OCI-LY3 (cell line): ENCODE results near the gene SNORC.

Source experiments
- H2AFZ ChIP-seq: fragments of 200-600, 300-600 bp; shearing (Covaris generic); 2 replicates; pipeline ENCODE4 v1.6.0; 2014; ENCODE audit warnings: antibody characterized with exemption, low read depth, low read length
- H3K27ac ChIP-seq: fragments of 200-600, 300-600 bp; sonication (generic); 2 replicates; pipeline ENCODE4 v1.5.1; 2014; ENCODE audit warnings: mild to moderate bottlenecking, low read length, moderate library complexity, mixed read lengths
- H3K27me3 ChIP-seq: fragments of 200-600, 300-600 bp; sonication (generic); 2 replicates; pipeline ENCODE4 v1.6.1; 2014; ENCODE audit warnings: low read depth, low read length, mixed read lengths
- H3K36me3 ChIP-seq: fragments of 200-600, 300-600 bp; sonication (generic); replicated peaks from 2 replicates; pipeline ENCODE3; 2014; ENCODE audit warnings: low read depth, low read length, mixed read lengths
- H3K4me1 ChIP-seq: fragments of 300-600, 200-600 bp; sonication (generic); 2 replicates; pipeline ENCODE4 v1.6.1; 2014; ENCODE audit warnings: low read length, mixed read lengths
- H3K4me2 ChIP-seq: fragments of 200-600, 300-600 bp; sonication (generic); 2 replicates; pipeline ENCODE4 v1.6.1; 2014; ENCODE audit warnings: low read length, mixed read lengths
- H3K4me3 ChIP-seq: fragments of 300-600, 200-600 bp; sonication (generic); 2 replicates; pipeline ENCODE4 v1.5.1; 2014; ENCODE audit warnings: antibody characterized with exemption, mild to moderate bottlenecking, low read length, moderate library complexity
- H3K79me2 ChIP-seq: fragments of 300-600, 200-600 bp; shearing (Covaris generic); 2 replicates; pipeline ENCODE4 v1.6.1; 2014; ENCODE audit warnings: mild to moderate bottlenecking, low read length, mixed read lengths
- H3K9ac ChIP-seq: fragments of 300-600, 200-600 bp; shearing (Covaris generic); 2 replicates; pipeline ENCODE4 v1.6.0; 2014; ENCODE audit warnings: mild to moderate bottlenecking, low read length, moderate library complexity
- H3K9me3 ChIP-seq: fragments of 200-600, 300-600 bp; shearing (Covaris generic); 2 replicates; pipeline ENCODE4 v1.6.1; 2014; ENCODE audit warnings: low read length, mixed read lengths; ENCODE audit not compliant: insufficient read depth
- H4K20me1 ChIP-seq: fragments of 200-600, 300-600 bp; sonication (generic); 2 replicates; pipeline ENCODE4 v1.6.1; 2016; ENCODE audit warnings: low read length, mixed read lengths; ENCODE audit not compliant: insufficient read depth
- CTCF ChIP-seq: fragments of 200-600, 300-600 bp; sonication (generic); IDR thresholded peaks from 2 replicates; pipeline ENCODE4 v1.5.1; 2014; ENCODE audit warnings: antibody characterized with exemption, low read length, low read depth
- EZH2phosphoT487 ChIP-seq: fragments of 200-600 bp; shearing (Covaris generic); IDR thresholded peaks from 2 replicates; pipeline ENCODE4 v1.6.1; 2018; ENCODE audit warnings: antibody characterized with exemption, mixed run types, low read depth

The SNORC gene

GRCh38 chr2:232835687-232836208 is 34.3 kb upstream of the SNORC start:
- H3K79me2 ChIP-seq: no peaks in the 10 kb centered on the region
- no peaks in the 10 kb centered on the region for H3K9me3 ChIP-seq
- H3K4me1 ChIP-seq: peaks cover 17% of the 10 kb centered on the region
- no peak overlapping the region for H3K27ac ChIP-seq
- no peak overlapping the region for H3K4me3 ChIP-seq
- H4K20me1 ChIP-seq: no peaks in the 10 kb centered on the region
- H3K27me3 ChIP-seq: no peaks in the 10 kb centered on the region
- H3K9ac ChIP-seq: no peak overlapping the region
- peaks cover 27% of the 10 kb centered on the region for H3K36me3 ChIP-seq
- no peak for TF ChIP-seq EZH2phosphoT487
- TF ChIP-seq CTCF: no peak
- no peak overlapping the region for H3K4me2 ChIP-seq
- no peak overlapping the region for H2AFZ ChIP-seq

GRCh38 chr2:232836934-232837333 is 33.1 kb upstream of the SNORC start:
- H4K20me1 ChIP-seq: no peaks in the 10 kb centered on the region
- H3K27ac ChIP-seq: no peak overlapping the region
- no peaks in the 10 kb centered on the region for H3K79me2 ChIP-seq
- no peak overlapping the region for H3K9ac ChIP-seq
- TF ChIP-seq CTCF: no peak
- no peak for TF ChIP-seq EZH2phosphoT487
- no peaks in the 10 kb centered on the region for H3K27me3 ChIP-seq
- H3K9me3 ChIP-seq: no peaks in the 10 kb centered on the region
- no peak overlapping the region for H3K4me2 ChIP-seq
- no peak overlapping the region for H3K4me3 ChIP-seq
- no peak overlapping the region for H2AFZ ChIP-seq
- H3K4me1 ChIP-seq: peaks cover 17% of the 10 kb centered on the region
- peaks cover 20% of the 10 kb centered on the region for H3K36me3 ChIP-seq

GRCh38 chr2:232838406-232838874 is 31.6 kb upstream of the SNORC start:
- Histone ChIP-seq H3K9ac (peak overlapping the region; percentile 37), H2AFZ (no peak overlapping the region; the same call in 1 of the 2 replicates), H3K4me1 (peaks cover 17% of the 10 kb centered on the region), H3K4me3 (peak overlapping the region; percentile 50), H3K4me2 (peak overlapping the region; percentile 72), H4K20me1 (no peaks in the 10 kb centered on the region), H3K27ac (peak overlapping the region; percentile 66), H3K9me3 (no peaks in the 10 kb centered on the region), H3K79me2 (no peaks in the 10 kb centered on the region), H3K36me3 (peaks cover 20% of the 10 kb centered on the region), H3K27me3 (no peaks in the 10 kb centered on the region)
- TF ChIP-seq CTCF: no peak
- TF ChIP-seq EZH2phosphoT487: no peak

GRCh38 chr2:232839411-232840079 is 30.5 kb upstream of the SNORC start:
- Histone ChIP-seq H2AFZ (no peak overlapping the region), H3K27ac (peak overlapping the region; percentile 14; the same call in 1 of the 2 replicates), H3K9me3 (no peaks in the 10 kb centered on the region), H3K4me2 (no peak overlapping the region), H3K27me3 (no peaks in the 10 kb centered on the region), H3K79me2 (no peaks in the 10 kb centered on the region), H3K4me1 (peaks cover 17% of the 10 kb centered on the region), H4K20me1 (no peaks in the 10 kb centered on the region), H3K4me3 (no peak overlapping the region), H3K9ac (no peak overlapping the region), H3K36me3 (peaks cover 23% of the 10 kb centered on the region)
- TF ChIP-seq EZH2phosphoT487 (no peak), CTCF (no peak)
